HCT116 (cell line): Measurements from ENCODE around the gene CCL1. TPM values are rescaled to one million over a fixed set of nuclear protein-coding genes. Genes with fewer than 3 reads are reported as not detected.

ENCODE experiments used
- ATAC-seq: fragments of 200-7000 bp; cut with Tn5 transposase; 2 replicates; pipeline ENCODE4 v1.9.1; 2020; ENCODE audit warnings: mild to moderate bottlenecking, moderate library complexity
- BruUV-seq: library from RNA; stranded (reverse); fragments of 400-500 nt; replicated peaks from 2 replicates; lab custom pipeline; 2021; lab: Mats Ljungman, UMichigan
- CTCF ChIA-PET: fragments of 300-600 bp; sonication (Branson Sonifier 250); formaldehyde crosslinking; loops from one replicate; lab custom pipeline; 2021; ENCODE audit warnings: antibody characterized with exemption; lab: Charles Lee
- POLR2A ChIA-PET: fragments of 300-600, 350-600 bp; sonication (Branson Sonifier 250); formaldehyde crosslinking; loops from one replicate; lab custom pipeline; 2021; ENCODE audit warnings: antibody characterized with exemption; lab: Charles Lee
- RAD21 ChIA-PET, 2 experiments: fragments of 300-600 bp; sonication (Branson Sonifier 250); formaldehyde crosslinking; loops; one replicate each; lab custom pipeline; 2023; ENCODE audit warnings: low total read pairs in 2 of 2; ENCODE audit not compliant: uncharacterized antibody in 2 of 2, unreplicated experiment in 2 of 2, low non-redundant PET in 1 of 2; lab: Charles Lee
- DNase-seq: peaks from one replicate; pipeline ENCODE4 v3.0.0-alpha.2; 2010; ENCODE audit warnings: low read depth, low spot score
- H2AFZ ChIP-seq: fragments of 200-600 bp; shearing (Covaris generic), sonication (generic); 2 replicates; pipeline ENCODE4 v1.6.1; 2017; ENCODE audit warnings: low read depth, mixed run types, mixed read lengths, antibody characterized with exemption, low read length; ENCODE audit not compliant: poor library complexity, severe bottlenecking
- H3K27ac ChIP-seq: 2 replicates; pipeline ENCODE4 v1.5.1; 2012; ENCODE audit warnings: low read depth, low read length
- H3K27me3 ChIP-seq: fragments of 200-600 bp; sonication (generic); 2 replicates; pipeline ENCODE4 v1.6.1; 2016; ENCODE audit warnings: mixed run types, low read length, mixed read lengths; ENCODE audit not compliant: insufficient read depth
- H3K36me3 ChIP-seq, 2 experiments: fragments of 200-500 bp in 1 of 2; fragments of 200-600 bp in 1 of 2; sonication (Bioruptor generic) in 1 of 2; sonication (generic) in 1 of 2; 2 replicates each; pipeline versions ENCODE4 v1.5.1 to v1.6.1; 2014 to 2016; ENCODE audit warnings: low read length in 2 of 2, inconsistent platforms in 1 of 2, mixed read lengths in 1 of 2, mixed run types in 1 of 2; ENCODE audit not compliant: insufficient read depth in 2 of 2, control insufficient read depth in 1 of 2
- H3K4me1 ChIP-seq, 2 experiments: fragments of 200-600 bp in 1 of 2; sonication (generic) in 1 of 2; 2 replicates each; pipeline versions ENCODE4 v1.5.1 to v1.6.1; 2012 to 2017; ENCODE audit warnings: low read length in 2 of 2, inconsistent platforms in 1 of 2, mild to moderate bottlenecking in 1 of 2, mixed read lengths in 1 of 2, mixed run types in 1 of 2, moderate library complexity in 1 of 2; ENCODE audit not compliant: insufficient read depth in 2 of 2, control insufficient read depth in 1 of 2
- H3K4me2 ChIP-seq: fragments of 200-600 bp; sonication (generic); 2 replicates; pipeline ENCODE4 v1.6.1; 2017; ENCODE audit warnings: mixed run types, low read length, mixed read lengths
- H3K4me3 ChIP-seq, 2 experiments: fragments of 200-600 bp in 1 of 2; sonication (generic) in 1 of 2; replicated peaks in 1 of 2; 2 replicates each; pipeline ENCODE4 v1.5.1; 2011 to 2016; ENCODE audit warnings: low read length in 2 of 2, control low read depth in 1 of 2, low read depth in 1 of 2, mild to moderate bottlenecking in 1 of 2, mixed read lengths in 1 of 2, mixed run types in 1 of 2
- H3K79me2 ChIP-seq: fragments of 200-600 bp; sonication (generic); 2 replicates; pipeline ENCODE4 v1.6.1; 2017; ENCODE audit warnings: mild to moderate bottlenecking, mixed run types, low read length, moderate library complexity, mixed read lengths; ENCODE audit not compliant: insufficient read depth
- H3K9ac ChIP-seq: fragments of 200-600 bp; sonication (generic); 2 replicates; pipeline ENCODE4 v1.6.1; 2016; ENCODE audit warnings: low read length, mixed read lengths
- H3K9me2 ChIP-seq: fragments of 200-600 bp; sonication (generic), shearing (Covaris generic); 2 replicates; pipeline ENCODE4 v1.6.1; 2017; ENCODE audit warnings: mixed run types, mild to moderate bottlenecking, moderate library complexity; ENCODE audit not compliant: insufficient read depth
- H3K9me3 ChIP-seq, 2 experiments: fragments of 200-500 bp in 1 of 2; fragments of 200-600 bp in 1 of 2; sonication (Bioruptor generic) in 1 of 2; sonication (generic) in 1 of 2; 2 replicates each; pipeline ENCODE4 v1.6.1; 2014 to 2017; ENCODE audit warnings: low read length in 2 of 2, mixed read lengths in 2 of 2, inconsistent platforms in 1 of 2, low read depth in 1 of 2, mild to moderate bottlenecking in 1 of 2, mixed run types in 1 of 2, moderate library complexity in 1 of 2; ENCODE audit not compliant: control insufficient read depth in 1 of 2, insufficient read depth in 1 of 2
- H4K20me1 ChIP-seq: fragments of 200-600 bp; sonication (generic), shearing (Covaris generic); 2 replicates; pipeline ENCODE4 v1.6.1; 2017; ENCODE audit warnings: mixed run types, mild to moderate bottlenecking, moderate library complexity; ENCODE audit not compliant: insufficient read depth
- CBX3 ChIP-seq: IDR thresholded peaks from 2 replicates; pipeline ENCODE4 v1.6.1; 2012; ENCODE audit warnings: low read depth
- CEBPB ChIP-seq: IDR thresholded peaks from 2 replicates; pipeline ENCODE4 v1.6.1; 2012; ENCODE audit warnings: low read depth
- CTCF ChIP-seq, 3 experiments: fragments of 200-600 bp in 1 of 3; sonication (generic) in 1 of 3; IDR thresholded peaks in 2 of 3; conservative IDR thresholded peaks in 1 of 3; 2 replicates each; pipeline ENCODE4 v1.5.1; 2012 to 2017; ENCODE audit warnings: low read depth in 2 of 3, low read length in 2 of 3, antibody characterized with exemption in 1 of 3, borderline replicate concordance in 1 of 3, control low read depth in 1 of 3, mild to moderate bottlenecking in 1 of 3, mixed read lengths in 1 of 3, mixed run types in 1 of 3, moderate library complexity in 1 of 3; ENCODE audit not compliant: insufficient read depth in 1 of 3
- EGR1 ChIP-seq: IDR thresholded peaks from 2 replicates; pipeline ENCODE4 v1.6.1; 2012; ENCODE audit warnings: low read depth
- ELF1 ChIP-seq: IDR thresholded peaks from 2 replicates; pipeline ENCODE4 v1.6.1; 2012; ENCODE audit warnings: low read depth, borderline replicate concordance
- EZH2phosphoT487 ChIP-seq: fragments of 200-600 bp; IDR thresholded peaks from 2 replicates; pipeline ENCODE4 v1.6.1; 2018; ENCODE audit warnings: antibody characterized with exemption, borderline replicate concordance
- FOSL1 ChIP-seq: IDR thresholded peaks from 2 replicates; pipeline ENCODE4 v1.6.1; 2012; ENCODE audit warnings: low read depth
- MAX ChIP-seq: IDR thresholded peaks from 2 replicates; pipeline ENCODE4 v1.6.1; 2012
- POLR2A ChIP-seq: IDR thresholded peaks from 2 replicates; pipeline ENCODE4 v1.7.0; 2011; ENCODE audit warnings: borderline replicate concordance; ENCODE audit not compliant: insufficient read depth, insufficient read length; ENCODE audit errors: extremely low read depth
- POLR2AphosphoS5 ChIP-seq: IDR thresholded peaks from 2 replicates; pipeline ENCODE4 v1.6.1; 2011; ENCODE audit warnings: mild to moderate bottlenecking, low read depth, low read length, moderate library complexity
- RAD21 ChIP-seq: IDR thresholded peaks from 2 replicates; pipeline ENCODE4 v1.6.1; 2012; ENCODE audit warnings: low read depth, mild to moderate bottlenecking
- REST ChIP-seq: IDR thresholded peaks from 2 replicates; pipeline ENCODE4 v1.6.1; 2012; ENCODE audit warnings: low read depth
- SIN3A ChIP-seq: IDR thresholded peaks from 2 replicates; pipeline ENCODE4 v1.6.1; 2012; ENCODE audit warnings: low read depth
- SRF ChIP-seq: IDR thresholded peaks from 2 replicates; pipeline ENCODE4 v1.6.1; 2012; ENCODE audit warnings: low read depth
- TCF7L2 ChIP-seq: IDR thresholded peaks from 2 replicates; pipeline ENCODE4 v1.7.0; 2011; ENCODE audit warnings: borderline replicate concordance, inconsistent platforms; ENCODE audit not compliant: insufficient read depth, insufficient read length; ENCODE audit errors: extremely low read depth
- YY1 ChIP-seq: IDR thresholded peaks from 2 replicates; pipeline ENCODE4 v1.6.1; 2011; ENCODE audit warnings: low read length, low read depth, moderate library complexity, mild to moderate bottlenecking; ENCODE audit not compliant: insufficient replicate concordance; ENCODE audit errors: extremely low read depth
- ZFX ChIP-seq: fragments of 450-650 bp; IDR thresholded peaks from 2 replicates; pipeline ENCODE4 v1.6.1; 2017
- ZNF274 ChIP-seq: fragments of 200-500 bp; sonication (Bioruptor generic); IDR thresholded peaks from 2 replicates; pipeline ENCODE4 v1.6.1; 2014; ENCODE audit warnings: mild to moderate bottlenecking, low read depth, low read length, inconsistent platforms
- intact Hi-C: fragments of 100-400 bp; cut with micrococcal nuclease; formaldehyde crosslinking; loops from 2 replicates; pipeline ENCODE4 v1.10.0; 2022
- total RNA-seq: library from RNA; stranded (reverse); gene quantifications from one replicate; pipeline ENCODE4 v1.2.1, GENCODE V29; 2021; ENCODE audit not compliant: unreplicated experiment

The CCL1 gene
- total RNA-seq, 1 experiment from 2014 or later: not detected

- TF ChIP-seq RAD21 (no peak), POLR2A (no peak), REST (no peak), MAX (no peak)
- TF ChIP-seq, all 23 proteins: peak for 0
These were observed 48.8 kb downstream of the CCL1 start (continued) for GRCh38 chr17:34314279-34314678.

GRCh38 chr17:34313164-34313563 lies 49.9 kb downstream of the CCL1 start:
- ChIA-PET CTCF (no interaction called here), RAD21 (no interaction called here), POLR2A (no interaction called here)
- H3K9me2 ChIP-seq: no peaks in the 10 kb centered on the region
- H3K9me3 ChIP-seq: no peaks in the 10 kb centered on the region
- no peak overlapping the region for H3K4me2 ChIP-seq
- H3K4me3 ChIP-seq: no peak overlapping the region
- H3K79me2 ChIP-seq: no peaks in the 10 kb centered on the region
- DNase-seq (no peak), ATAC-seq (no peak)
- TF ChIP-seq TCF7L2 (no peak), EGR1 (no peak), EZH2phosphoT487 (no peak), ZFX (no peak), CEBPB (no peak), POLR2AphosphoS5 (no peak), FOSL1 (no peak), CTCF (IDR thresholded peaks at IDR 0.05 in 2 of 3, conservative IDR thresholded peaks at IDR 0.05 in 1 of 3; ENCODE audit: borderline replicate concordance in 1 of 3, insufficient read depth in 1 of 3, low read depth in 2 of 3, low read length in 2 of 3) (no peak), ELF1 (no peak), ZNF274 (no peak), CBX3 (no peak), YY1 (no peak), REST (no peak), SIN3A (no peak), SRF (no peak)
- no peaks in the 10 kb centered on the region for H4K20me1 ChIP-seq
- no peak overlapping the region for H3K9ac ChIP-seq
- H3K36me3 ChIP-seq: no peaks in the 10 kb centered on the region
- peaks cover 8% of the 10 kb centered on the region; the same call in 1 of the 2 replicates for H3K27me3 ChIP-seq
- no peaks in the 10 kb centered on the region for H3K4me1 ChIP-seq
- intact Hi-C loops: no loop called here
- no peak overlapping the region for H3K27ac ChIP-seq
- no peak overlapping the region for H2AFZ ChIP-seq
- BruUV-seq: no TSS peak
